ENCODE data around the gene EHD2.

The EHD2 gene

DNA sequence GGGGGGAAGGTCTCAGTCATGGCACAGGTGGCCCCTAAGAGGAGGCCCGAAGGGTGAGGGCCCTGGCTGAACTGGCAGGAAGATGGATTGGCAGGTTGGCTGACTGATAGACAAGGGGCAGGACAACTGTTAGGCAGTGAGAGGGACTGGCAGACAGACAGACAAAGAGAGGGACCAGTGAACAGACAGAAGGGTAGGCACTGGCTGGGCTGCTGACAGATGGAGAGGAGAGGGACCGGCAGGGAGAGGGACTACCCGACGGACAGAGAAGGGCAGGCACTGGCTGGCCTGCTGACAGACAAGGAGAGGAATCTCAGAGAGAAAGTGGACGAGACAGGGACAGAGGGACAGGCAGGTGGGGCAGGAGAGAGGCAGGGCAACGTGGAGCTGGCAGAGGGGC is 31.8 kb upstream of the EHD2 start:
- TF ChIP-seq, protein P1, sequence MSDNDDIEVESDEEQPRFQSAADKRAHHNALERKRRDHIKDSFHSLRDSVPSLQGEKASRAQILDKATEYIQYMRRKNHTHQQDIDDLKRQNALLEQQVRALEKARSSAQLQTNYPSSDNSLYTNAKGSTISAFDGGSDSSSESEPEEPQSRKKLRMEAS (IDR thresholded peaks at IDR 0.05), result no peak
- TF ChIP-seq CREB1 (IDR thresholded peaks at IDR 0.05; ENCODE audit: low read depth) (no peak), EGR1 (IDR thresholded peaks at IDR 0.05) (no peak), RAD21 (IDR thresholded peaks at IDR 0.05; ENCODE audit: low read depth) (no peak), TEAD4 (IDR thresholded peaks at IDR 0.05) (no peak), TAF1 (IDR thresholded peaks at IDR 0.05; ENCODE audit: low read depth) (no peak)
- TF ChIP-seq, protein P2, sequence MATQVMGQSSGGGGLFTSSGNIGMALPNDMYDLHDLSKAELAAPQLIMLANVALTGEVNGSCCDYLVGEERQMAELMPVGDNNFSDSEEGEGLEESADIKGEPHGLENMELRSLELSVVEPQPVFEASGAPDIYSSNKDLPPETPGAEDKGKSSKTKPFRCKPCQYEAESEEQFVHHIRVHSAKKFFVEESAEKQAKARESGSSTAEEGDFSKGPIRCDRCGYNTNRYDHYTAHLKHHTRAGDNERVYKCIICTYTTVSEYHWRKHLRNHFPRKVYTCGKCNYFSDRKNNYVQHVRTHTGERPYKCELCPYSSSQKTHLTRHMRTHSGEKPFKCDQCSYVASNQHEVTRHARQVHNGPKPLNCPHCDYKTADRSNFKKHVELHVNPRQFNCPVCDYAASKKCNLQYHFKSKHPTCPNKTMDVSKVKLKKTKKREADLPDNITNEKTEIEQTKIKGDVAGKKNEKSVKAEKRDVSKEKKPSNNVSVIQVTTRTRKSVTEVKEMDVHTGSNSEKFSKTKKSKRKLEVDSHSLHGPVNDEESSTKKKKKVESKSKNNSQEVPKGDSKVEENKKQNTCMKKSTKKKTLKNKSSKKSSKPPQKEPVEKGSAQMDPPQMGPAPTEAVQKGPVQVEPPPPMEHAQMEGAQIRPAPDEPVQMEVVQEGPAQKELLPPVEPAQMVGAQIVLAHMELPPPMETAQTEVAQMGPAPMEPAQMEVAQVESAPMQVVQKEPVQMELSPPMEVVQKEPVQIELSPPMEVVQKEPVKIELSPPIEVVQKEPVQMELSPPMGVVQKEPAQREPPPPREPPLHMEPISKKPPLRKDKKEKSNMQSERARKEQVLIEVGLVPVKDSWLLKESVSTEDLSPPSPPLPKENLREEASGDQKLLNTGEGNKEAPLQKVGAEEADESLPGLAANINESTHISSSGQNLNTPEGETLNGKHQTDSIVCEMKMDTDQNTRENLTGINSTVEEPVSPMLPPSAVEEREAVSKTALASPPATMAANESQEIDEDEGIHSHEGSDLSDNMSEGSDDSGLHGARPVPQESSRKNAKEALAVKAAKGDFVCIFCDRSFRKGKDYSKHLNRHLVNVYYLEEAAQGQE (IDR thresholded peaks at IDR 0.05; ENCODE audit: low read depth), result no peak

DNA sequence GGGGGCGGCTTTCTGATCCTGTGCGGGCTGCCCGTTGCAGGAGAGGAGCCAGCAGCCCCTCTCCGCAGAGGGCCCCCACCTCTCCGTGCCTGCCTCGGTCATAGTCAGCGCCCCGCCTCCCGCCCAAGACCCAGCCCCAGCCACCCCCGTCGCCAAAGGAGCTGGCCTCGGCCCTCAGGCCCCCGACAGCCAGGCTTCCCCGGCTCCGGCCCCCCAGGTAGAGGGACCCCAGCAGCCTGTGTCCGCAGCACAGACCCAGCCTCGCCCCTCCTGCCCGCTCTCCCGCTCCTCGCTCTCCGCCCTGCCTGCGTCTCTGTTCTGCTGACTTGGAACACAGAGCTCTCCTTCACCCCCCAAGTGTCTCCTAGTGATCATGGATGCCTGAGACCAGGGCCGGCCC is 31.3 kb upstream of the EHD2 start:
- TF ChIP-seq EGR1 (IDR thresholded peaks at IDR 0.05) (no peak), TEAD4 (IDR thresholded peaks at IDR 0.05) (no peak), TCF12 (IDR thresholded peaks at IDR 0.05; ENCODE audit: low read depth) (no peak), EP300 (IDR thresholded peaks at IDR 0.05; ENCODE audit: borderline replicate concordance) (no peak), RAD21 (IDR thresholded peaks at IDR 0.05; ENCODE audit: low read depth) (no peak), TAF1 (IDR thresholded peaks at IDR 0.05; ENCODE audit: low read depth) (no peak)
- TF ChIP-seq, protein P2 (IDR thresholded peaks at IDR 0.05; ENCODE audit: low read depth), result no peak
- TF ChIP-seq, protein P1 (IDR thresholded peaks at IDR 0.05), result no peak

DNA sequence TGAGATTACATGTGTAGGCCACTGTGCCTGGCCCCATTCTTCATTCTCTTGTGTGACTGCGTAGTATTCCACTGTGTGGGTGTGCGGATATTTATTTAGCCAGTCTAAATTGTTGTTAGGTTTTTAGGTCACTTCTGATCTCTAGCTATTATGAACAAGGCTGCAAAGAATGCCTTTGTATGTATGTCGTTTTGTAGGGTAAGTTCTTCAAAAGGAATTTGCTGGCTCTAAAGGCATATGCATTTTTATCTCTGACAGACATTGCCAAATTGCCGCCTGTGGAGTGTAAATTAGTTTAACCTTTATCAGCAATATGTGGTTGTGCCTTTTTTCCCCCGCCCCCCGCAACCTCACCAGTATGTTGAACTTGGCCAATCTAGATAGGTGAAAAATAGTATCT is 30.3 kb upstream of the EHD2 start:
- TF ChIP-seq TAF1 (IDR thresholded peaks at IDR 0.05; ENCODE audit: low read depth), result no peak
- no peak for TF ChIP-seq EP300 (IDR thresholded peaks at IDR 0.05; ENCODE audit: borderline replicate concordance)
- TF ChIP-seq, protein P1 (IDR thresholded peaks at IDR 0.05), result no peak
- TF ChIP-seq RAD21 (IDR thresholded peaks at IDR 0.05; ENCODE audit: low read depth), result no peak
- TF ChIP-seq, protein P3, sequence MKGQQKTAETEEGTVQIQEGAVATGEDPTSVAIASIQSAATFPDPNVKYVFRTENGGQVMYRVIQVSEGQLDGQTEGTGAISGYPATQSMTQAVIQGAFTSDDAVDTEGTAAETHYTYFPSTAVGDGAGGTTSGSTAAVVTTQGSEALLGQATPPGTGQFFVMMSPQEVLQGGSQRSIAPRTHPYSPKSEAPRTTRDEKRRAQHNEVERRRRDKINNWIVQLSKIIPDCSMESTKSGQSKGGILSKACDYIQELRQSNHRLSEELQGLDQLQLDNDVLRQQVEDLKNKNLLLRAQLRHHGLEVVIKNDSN (IDR thresholded peaks at IDR 0.05), result no peak
- TF ChIP-seq CREB1 (IDR thresholded peaks at IDR 0.05; ENCODE audit: low read depth), result no peak
- no peak for TF ChIP-seq EGR1 (IDR thresholded peaks at IDR 0.05)
- no peak for TF ChIP-seq ZBTB7A (IDR thresholded peaks at IDR 0.05; ENCODE audit: low read depth)
- TF ChIP-seq, protein P2 (IDR thresholded peaks at IDR 0.05; ENCODE audit: low read depth), result no peak
- TF ChIP-seq TEAD4 (IDR thresholded peaks at IDR 0.05), result no peak
- no peak for TF ChIP-seq NFIC (IDR thresholded peaks at IDR 0.05)
- TF ChIP-seq YY1 (IDR thresholded peaks at IDR 0.05; ENCODE audit: low read depth), result no peak
- no peak for TF ChIP-seq TCF12 (IDR thresholded peaks at IDR 0.05; ENCODE audit: low read depth)
- no peak for TF ChIP-seq FOXM1 (IDR thresholded peaks at IDR 0.05; ENCODE audit: borderline replicate concordance, low read depth)
- TF ChIP-seq CEBPB (IDR thresholded peaks at IDR 0.05), result no peak

DNA sequence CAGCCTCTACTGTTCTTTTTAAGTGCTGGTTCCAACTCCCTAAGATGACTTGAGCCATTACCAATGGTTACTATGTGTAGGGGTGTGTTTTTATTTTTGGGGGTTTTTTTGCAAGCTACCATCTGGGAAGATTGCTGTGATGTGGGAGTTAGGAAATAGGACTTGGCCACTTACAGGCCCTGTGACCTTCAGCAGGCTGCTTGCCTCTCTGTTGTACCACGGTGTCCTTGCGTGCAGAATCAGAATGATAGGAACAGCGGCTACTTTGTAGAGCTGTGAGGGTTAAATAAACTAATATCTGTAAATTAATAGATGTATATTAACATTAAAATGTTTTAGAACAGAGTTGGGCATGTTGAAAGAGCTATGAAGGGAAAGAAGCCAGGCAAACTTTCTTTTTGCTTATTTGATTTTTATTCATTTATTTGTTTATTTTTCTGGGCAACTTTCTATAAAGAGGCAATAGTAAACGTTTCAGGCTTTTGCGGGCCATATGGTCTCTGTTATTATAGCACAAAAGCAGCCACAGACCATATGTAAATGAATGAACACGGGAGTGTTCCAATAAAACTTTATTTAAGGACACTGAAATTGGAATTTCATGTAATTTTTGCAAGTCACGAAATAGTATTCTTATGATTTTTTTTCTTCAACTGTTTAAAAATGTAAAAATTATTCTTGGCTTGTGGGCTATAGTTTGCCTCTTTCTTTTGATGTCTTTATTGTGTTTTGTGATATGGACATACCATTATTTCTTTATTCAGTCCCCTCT is 26.4 kb upstream of the EHD2 start:
- no peak for TF ChIP-seq EP300 (IDR thresholded peaks at IDR 0.05; ENCODE audit: borderline replicate concordance)
- no peak for TF ChIP-seq YY1 (IDR thresholded peaks at IDR 0.05; ENCODE audit: low read depth)
- TF ChIP-seq CEBPB (IDR thresholded peaks at IDR 0.05), result no peak
- TF ChIP-seq, protein P1 (IDR thresholded peaks at IDR 0.05), result no peak
- no peak for TF ChIP-seq FOXM1 (IDR thresholded peaks at IDR 0.05; ENCODE audit: borderline replicate concordance, low read depth)
- TF ChIP-seq TEAD4 (IDR thresholded peaks at IDR 0.05), result no peak
- no peak for TF ChIP-seq ZBTB7A (IDR thresholded peaks at IDR 0.05; ENCODE audit: low read depth)
- TF ChIP-seq CREB1 (IDR thresholded peaks at IDR 0.05; ENCODE audit: low read depth), result no peak

Measured in Ishikawa (cell line).